Embryonic facial prominence (tissue), 1 donor: ENCODE results near the gene AMOTL1.
"Not testable (repeated sequence)": the region's sequence is repeated elsewhere in the genome, so short reads cannot be mapped to it uniquely, and the experiment has no call there.

ENCODE experiments used
- DNase-seq: peaks from one replicate; pipeline ENCODE4 v3.0.0-alpha.2; 2016; ENCODE audit errors: extremely low spot score

AMOTL1 gene

GRCh38 chr11:94820480-94820879 is 52.3 kb downstream of the AMOTL1 start:
- no peak for DNase-seq

- DNase-seq = no peak
Observed at GRCh38 chr11:94821439-94821838, 53.3 kb downstream of the AMOTL1 start.

GRCh38 chr11:94822080-94822479 is 53.9 kb downstream of the AMOTL1 start:
- DNase-seq = no peak

GRCh38 chr11:94823102-94823732 is 55.1 kb downstream of the AMOTL1 start:
- no peak for DNase-seq

- no peak for DNase-seq
Observed at GRCh38 chr11:94825031-94825430, 56.9 kb downstream of the AMOTL1 start.

- no peak for DNase-seq
Observed at GRCh38 chr11:94825481-94825880, 57.3 kb downstream of the AMOTL1 start.

GRCh38 chr11:94826415-94826814 is 58.3 kb downstream of the AMOTL1 start:
- no peak for DNase-seq

- no peak for DNase-seq
Observed at GRCh38 chr11:94828088-94828487, 59.9 kb downstream of the AMOTL1 start.

- no peak for DNase-seq
Observed at GRCh38 chr11:94830722-94831510, 62.8 kb downstream of the AMOTL1 start.

GRCh38 chr11:94831529-94831928 is 63.4 kb downstream of the AMOTL1 start:
- DNase-seq = no peak

GRCh38 chr11:94832604-94833235 is 64.6 kb downstream of the AMOTL1 start:
- no peak for DNase-seq

- DNase-seq = no peak
Observed at GRCh38 chr11:94834911-94835593, 66.9 kb downstream of the AMOTL1 start.

GRCh38 chr11:94835594-94835927 is 67.4 kb downstream of the AMOTL1 start:
- DNase-seq = no peak

GRCh38 chr11:94837317-94837716 is 69.2 kb downstream of the AMOTL1 start:
- DNase-seq = no peak

GRCh38 chr11:94838027-94838731 is 70.0 kb downstream of the AMOTL1 start:
- no peak for DNase-seq

GRCh38 chr11:94840209-94840608 is 72.1 kb downstream of the AMOTL1 start:
- no peak for DNase-seq

- DNase-seq = no peak
Observed at GRCh38 chr11:94844031-94844430, 75.9 kb downstream of the AMOTL1 start.

- DNase-seq = no peak
Observed at GRCh38 chr11:94845622-94846021, 77.5 kb downstream of the AMOTL1 start.

GRCh38 chr11:94849839-94850238 is 81.7 kb downstream of the AMOTL1 start:
- DNase-seq = peak; percentile 56

- DNase-seq = no peak
Observed at GRCh38 chr11:94851864-94852636, 83.9 kb downstream of the AMOTL1 start.

- not testable (repeated sequence) for DNase-seq
Observed at GRCh38 chr11:94853288-94853687, 85.1 kb downstream of the AMOTL1 start.
